ENCODE measurements around the gene ZSCAN4. TPM values are rescaled to one million over a fixed set of nuclear protein-coding genes. Genes with fewer than 3 reads are reported as not detected.

ZSCAN4 gene
- total RNA-seq, 1 donor from 2014 or later, result 1.2 TPM

DNA sequence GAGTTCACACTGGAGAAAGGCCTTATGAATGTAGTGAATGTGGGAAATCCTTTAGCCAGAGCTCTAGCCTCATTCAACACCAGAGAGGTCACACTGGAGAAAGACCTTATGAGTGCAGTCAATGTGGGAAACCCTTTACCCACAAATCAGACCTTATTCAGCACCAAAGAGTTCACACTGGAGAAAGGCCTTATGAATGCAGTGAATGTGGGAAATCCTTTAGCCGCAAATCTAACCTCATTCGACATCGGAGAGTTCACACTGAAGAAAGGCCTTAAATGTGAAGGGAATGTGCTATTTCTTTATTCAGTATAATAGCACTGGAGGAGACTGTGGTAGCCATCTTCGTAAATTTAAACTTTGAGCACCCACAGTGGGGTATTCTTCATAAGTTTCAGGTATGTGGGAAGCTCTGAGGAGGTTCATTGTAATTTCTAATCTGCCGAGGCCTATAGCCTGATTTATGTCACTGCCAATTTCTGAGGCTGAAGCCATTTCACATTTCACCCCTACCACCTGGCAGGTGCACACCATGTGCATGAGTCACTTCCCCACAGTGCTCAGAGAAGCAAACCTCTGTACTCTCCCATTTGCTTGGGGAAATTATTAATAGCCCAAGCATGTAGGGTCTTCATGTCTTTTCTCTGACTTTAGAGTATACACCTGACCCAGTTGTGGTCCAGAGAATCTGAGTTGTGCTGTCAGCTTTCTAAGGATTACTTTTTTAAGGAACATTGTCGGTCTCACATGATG, 19.5 kb downstream of the ZSCAN4 start:
- Histone ChIP-seq H3K36me3 (ENCODE audit: insufficient read depth, low read length) (peaks cover 27% of the 10 kb centered on the region), H3K4me2 (ENCODE audit: low read length) (no peak overlapping the region), H2AFZ (ENCODE audit: low read depth, low read length) (no peak overlapping the region), H3K9ac (ENCODE audit: low read length) (no peak overlapping the region), H3K4me1 (ENCODE audit: insufficient read depth, low read length) (no peaks in the 10 kb centered on the region), H3K27ac (ENCODE audit: low read depth, low read length) (no peak overlapping the region), H3K79me2 (ENCODE audit: insufficient read depth, low read length) (peaks cover 76% of the 10 kb centered on the region), H4K20me1 (ENCODE audit: insufficient read depth, low read length) (no peaks in the 10 kb centered on the region), H3K9me3 (ENCODE audit: insufficient read depth, low read depth, low read length) (peaks cover 66% of the 10 kb centered on the region), H3K27me3 (ENCODE audit: insufficient read depth, low read length) (no peaks in the 10 kb centered on the region), H3K4me3 (ENCODE audit: insufficient read depth, low read depth, low read length) (no peak overlapping the region)
- no peaks in the 10 kb centered on the region for H3K27me3 Mint-ChIP-seq (ENCODE audit: low read depth, unreplicated experiment)
- no peak for TF ChIP-seq EZH2 (IDR thresholded peaks at IDR 0.05; ENCODE audit: insufficient read depth, low read length)
- TF ChIP-seq, protein P1, sequence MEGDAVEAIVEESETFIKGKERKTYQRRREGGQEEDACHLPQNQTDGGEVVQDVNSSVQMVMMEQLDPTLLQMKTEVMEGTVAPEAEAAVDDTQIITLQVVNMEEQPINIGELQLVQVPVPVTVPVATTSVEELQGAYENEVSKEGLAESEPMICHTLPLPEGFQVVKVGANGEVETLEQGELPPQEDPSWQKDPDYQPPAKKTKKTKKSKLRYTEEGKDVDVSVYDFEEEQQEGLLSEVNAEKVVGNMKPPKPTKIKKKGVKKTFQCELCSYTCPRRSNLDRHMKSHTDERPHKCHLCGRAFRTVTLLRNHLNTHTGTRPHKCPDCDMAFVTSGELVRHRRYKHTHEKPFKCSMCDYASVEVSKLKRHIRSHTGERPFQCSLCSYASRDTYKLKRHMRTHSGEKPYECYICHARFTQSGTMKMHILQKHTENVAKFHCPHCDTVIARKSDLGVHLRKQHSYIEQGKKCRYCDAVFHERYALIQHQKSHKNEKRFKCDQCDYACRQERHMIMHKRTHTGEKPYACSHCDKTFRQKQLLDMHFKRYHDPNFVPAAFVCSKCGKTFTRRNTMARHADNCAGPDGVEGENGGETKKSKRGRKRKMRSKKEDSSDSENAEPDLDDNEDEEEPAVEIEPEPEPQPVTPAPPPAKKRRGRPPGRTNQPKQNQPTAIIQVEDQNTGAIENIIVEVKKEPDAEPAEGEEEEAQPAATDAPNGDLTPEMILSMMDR (IDR thresholded peaks at IDR 0.05; ENCODE audit: insufficient read depth, low read depth, low read length), result no peak
- FAIRE-seq (no peak), DNase-seq (ENCODE audit: low read depth) (no peak)
- H3K9me3 Mint-ChIP-seq (ENCODE audit: unreplicated experiment), result peaks cover 43% of the 10 kb centered on the region
- peaks cover 66% of the 10 kb centered on the region for H3K36me3 Mint-ChIP-seq (ENCODE audit: low read depth, unreplicated experiment)
- H3K4me1 Mint-ChIP-seq (ENCODE audit: low read depth, unreplicated experiment), result peaks cover 7% of the 10 kb centered on the region
- no peak overlapping the region for H3K27ac Mint-ChIP-seq (ENCODE audit: unreplicated experiment)
- no peak overlapping the region for H3K4me3 Mint-ChIP-seq (ENCODE audit: unreplicated experiment)

DNA sequence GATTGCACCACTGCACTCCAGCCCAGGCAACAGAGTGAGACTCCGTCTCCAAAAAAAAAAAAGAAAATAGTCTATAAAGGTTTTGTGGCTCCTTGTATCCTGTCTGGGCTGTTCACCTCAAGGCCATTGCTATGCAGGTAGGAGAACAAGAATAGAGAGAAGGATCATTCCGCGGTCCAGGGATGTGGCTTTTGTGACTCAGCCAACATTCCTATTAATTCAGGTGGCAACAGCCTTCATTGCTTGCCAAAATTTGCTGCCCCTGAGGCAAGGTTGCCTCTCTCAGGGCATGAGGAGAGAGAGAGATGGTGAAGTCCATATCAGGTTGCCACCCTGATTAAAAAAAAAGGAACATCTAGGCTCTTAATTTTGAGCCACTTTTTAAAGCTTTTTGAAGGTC, 21.0 kb downstream of the ZSCAN4 start:
- Histone ChIP-seq H3K9me3 (ENCODE audit: insufficient read depth, low read depth, low read length) (peaks cover 58% of the 10 kb centered on the region), H3K79me2 (ENCODE audit: insufficient read depth, low read length) (peaks cover 64% of the 10 kb centered on the region), H4K20me1 (ENCODE audit: insufficient read depth, low read length) (no peaks in the 10 kb centered on the region), H2AFZ (ENCODE audit: low read depth, low read length) (no peak overlapping the region), H3K9ac (ENCODE audit: low read length) (no peak overlapping the region), H3K4me1 (ENCODE audit: insufficient read depth, low read length) (no peaks in the 10 kb centered on the region), H3K4me2 (ENCODE audit: low read length) (no peak overlapping the region), H3K4me3 (ENCODE audit: insufficient read depth, low read depth, low read length) (no peak overlapping the region), H3K27me3 (ENCODE audit: insufficient read depth, low read length) (no peaks in the 10 kb centered on the region), H3K36me3 (ENCODE audit: insufficient read depth, low read length) (peaks cover 27% of the 10 kb centered on the region), H3K27ac (ENCODE audit: low read depth, low read length) (no peak overlapping the region)
- H3K27ac Mint-ChIP-seq (ENCODE audit: unreplicated experiment), result no peak overlapping the region
- peaks cover 61% of the 10 kb centered on the region for H3K36me3 Mint-ChIP-seq (ENCODE audit: low read depth, unreplicated experiment)
- H3K27me3 Mint-ChIP-seq (ENCODE audit: low read depth, unreplicated experiment), result no peaks in the 10 kb centered on the region
- no peak for FAIRE-seq
- H3K4me3 Mint-ChIP-seq (ENCODE audit: unreplicated experiment), result no peak overlapping the region
- DNase-seq (ENCODE audit: low read depth), result no peak
- H3K4me1 Mint-ChIP-seq (ENCODE audit: low read depth, unreplicated experiment), result no peaks in the 10 kb centered on the region
- no peak for TF ChIP-seq EZH2 (IDR thresholded peaks at IDR 0.05; ENCODE audit: insufficient read depth, low read length)
- TF ChIP-seq, protein P1 (IDR thresholded peaks at IDR 0.05; ENCODE audit: insufficient read depth, low read depth, low read length), result no peak
- H3K9me3 Mint-ChIP-seq (ENCODE audit: unreplicated experiment), result peaks cover 37% of the 10 kb centered on the region

DNA sequence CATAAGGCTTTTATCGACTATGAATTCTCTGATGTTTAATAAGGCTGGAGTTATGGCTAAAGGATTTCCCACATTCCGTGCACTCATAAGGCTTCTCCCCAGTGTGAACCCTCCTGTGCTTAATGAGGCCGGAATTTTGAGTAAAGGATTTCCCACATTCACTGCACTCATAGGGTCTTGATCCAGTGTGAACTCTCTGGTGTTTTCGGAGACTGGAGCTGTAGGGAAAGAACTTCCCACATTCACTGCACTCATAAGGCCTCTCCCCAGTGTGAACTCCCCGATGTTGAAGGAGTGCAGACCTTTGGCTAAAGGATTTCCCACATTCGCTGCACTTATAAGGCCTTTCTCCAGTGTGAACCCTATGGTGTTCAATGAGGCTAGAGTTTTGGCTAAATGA, 32.9 kb downstream of the ZSCAN4 start:
- H3K79me2 ChIP-seq (ENCODE audit: insufficient read depth, low read length), result peaks cover 47% of the 10 kb centered on the region
- H3K36me3 Mint-ChIP-seq (ENCODE audit: low read depth, unreplicated experiment), result peaks cover 54% of the 10 kb centered on the region
- peaks cover 15% of the 10 kb centered on the region for H3K9me3 Mint-ChIP-seq (ENCODE audit: unreplicated experiment)
- H3K27ac Mint-ChIP-seq (ENCODE audit: unreplicated experiment), result no peak overlapping the region
- H3K27ac ChIP-seq (ENCODE audit: low read depth, low read length), result no peak overlapping the region
- peaks cover 17% of the 10 kb centered on the region for H4K20me1 ChIP-seq (ENCODE audit: insufficient read depth, low read length)
- no peak for TF ChIP-seq EZH2 (IDR thresholded peaks at IDR 0.05; ENCODE audit: insufficient read depth, low read length)
- TF ChIP-seq, protein P1 (IDR thresholded peaks at IDR 0.05; ENCODE audit: insufficient read depth, low read depth, low read length), result no peak
- DNase-seq (ENCODE audit: low read depth) (no peak), FAIRE-seq (no peak)
- no peak overlapping the region for H3K4me3 ChIP-seq (ENCODE audit: insufficient read depth, low read depth, low read length)
- no peaks in the 10 kb centered on the region for H3K27me3 ChIP-seq (ENCODE audit: insufficient read depth, low read length)
- H3K9me3 ChIP-seq (ENCODE audit: insufficient read depth, low read depth, low read length), result peaks cover 53% of the 10 kb centered on the region
- H3K27me3 Mint-ChIP-seq (ENCODE audit: low read depth, unreplicated experiment), result no peaks in the 10 kb centered on the region
- H3K4me3 Mint-ChIP-seq (ENCODE audit: unreplicated experiment), result no peak overlapping the region
- no peaks in the 10 kb centered on the region for H3K4me1 Mint-ChIP-seq (ENCODE audit: low read depth, unreplicated experiment)
- H2AFZ ChIP-seq (ENCODE audit: low read depth, low read length), result no peak overlapping the region
- no peaks in the 10 kb centered on the region for H3K4me1 ChIP-seq (ENCODE audit: insufficient read depth, low read length)
- H3K36me3 ChIP-seq (ENCODE audit: insufficient read depth, low read length), result peaks cover 47% of the 10 kb centered on the region
- H3K9ac ChIP-seq (ENCODE audit: low read length), result no peak overlapping the region
- no peak overlapping the region for H3K4me2 ChIP-seq (ENCODE audit: low read length)
